Loucy (cell line): ENCODE measurements around the gene CCDC92.

Experiments
- EZH2phosphoT487 ChIP-seq: fragments of 200-600 bp; IDR thresholded peaks from 2 replicates; pipeline ENCODE4 v1.6.1; 2018; ENCODE audit warnings: antibody characterized with exemption, mild to moderate bottlenecking, moderate library complexity, borderline replicate concordance
- TF ChIP-seq, protein P1 (sequence below): fragments of 200-600 bp; sonication (generic); conservative IDR thresholded peaks from 2 replicates; pipeline ENCODE4 v1.5.1; 2014; ENCODE audit warnings: mild to moderate bottlenecking, antibody characterized with exemption, low read length

DNA sequence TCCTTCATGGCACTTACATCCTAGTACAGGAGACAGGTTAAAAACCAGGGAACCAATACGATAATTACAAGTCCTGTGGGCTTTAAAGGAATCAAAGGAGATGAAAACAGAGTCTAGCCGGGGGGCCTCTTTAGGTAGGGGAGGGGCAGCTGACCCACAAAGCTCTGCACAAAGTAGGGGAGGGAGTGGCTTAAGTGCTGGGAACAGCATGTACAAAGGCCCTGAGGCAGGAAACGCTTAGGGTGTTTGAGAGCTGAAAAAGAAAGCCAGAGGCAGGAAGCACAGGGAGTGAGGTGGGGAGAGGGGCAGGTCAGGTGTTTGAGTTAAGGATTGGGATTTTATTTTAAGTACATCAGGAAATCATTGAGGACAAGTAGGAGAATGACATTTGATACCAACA, 38.1 kb upstream of the CCDC92 start:
- TF ChIP-seq, protein P1, sequence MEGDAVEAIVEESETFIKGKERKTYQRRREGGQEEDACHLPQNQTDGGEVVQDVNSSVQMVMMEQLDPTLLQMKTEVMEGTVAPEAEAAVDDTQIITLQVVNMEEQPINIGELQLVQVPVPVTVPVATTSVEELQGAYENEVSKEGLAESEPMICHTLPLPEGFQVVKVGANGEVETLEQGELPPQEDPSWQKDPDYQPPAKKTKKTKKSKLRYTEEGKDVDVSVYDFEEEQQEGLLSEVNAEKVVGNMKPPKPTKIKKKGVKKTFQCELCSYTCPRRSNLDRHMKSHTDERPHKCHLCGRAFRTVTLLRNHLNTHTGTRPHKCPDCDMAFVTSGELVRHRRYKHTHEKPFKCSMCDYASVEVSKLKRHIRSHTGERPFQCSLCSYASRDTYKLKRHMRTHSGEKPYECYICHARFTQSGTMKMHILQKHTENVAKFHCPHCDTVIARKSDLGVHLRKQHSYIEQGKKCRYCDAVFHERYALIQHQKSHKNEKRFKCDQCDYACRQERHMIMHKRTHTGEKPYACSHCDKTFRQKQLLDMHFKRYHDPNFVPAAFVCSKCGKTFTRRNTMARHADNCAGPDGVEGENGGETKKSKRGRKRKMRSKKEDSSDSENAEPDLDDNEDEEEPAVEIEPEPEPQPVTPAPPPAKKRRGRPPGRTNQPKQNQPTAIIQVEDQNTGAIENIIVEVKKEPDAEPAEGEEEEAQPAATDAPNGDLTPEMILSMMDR: no peak
- TF ChIP-seq EZH2phosphoT487: no peak
